Measurements from ENCODE around the gene B3GNT5.

GRCh38 chr3:183208260-183208659 lies 44.8 kb upstream of the B3GNT5 start:
- TF ChIP-seq CTCF (conservative IDR thresholded peaks at IDR 0.05; ENCODE audit: low read length) (no peak), EZH2phosphoT487 (IDR thresholded peaks at IDR 0.05; ENCODE audit: borderline replicate concordance) (no peak)
